OCI-LY1 (cell line): ENCODE data around the gene MRI1.

Experiments used
- H2AFZ ChIP-seq: fragments of 200-600 bp; sonication (generic), shearing (Covaris generic); 2 replicates; pipeline ENCODE4 v1.6.0; 2014; ENCODE audit warnings: antibody characterized with exemption, mild to moderate bottlenecking, low read length
- H3F3A ChIP-seq: fragments of 200-600 bp; sonication (generic), shearing (Covaris generic); 2 replicates; pipeline ENCODE4 v1.6.0; 2014; ENCODE audit warnings: mild to moderate bottlenecking, antibody characterized with exemption, low read length, moderate library complexity; ENCODE audit not compliant: insufficient read depth
- H3K27ac ChIP-seq: fragments of 200-600 bp; sonication (generic); 2 replicates; pipeline ENCODE4 v1.5.1; 2014; ENCODE audit warnings: low read length, mixed run types, mild to moderate bottlenecking, low read depth; ENCODE audit not compliant: poor library complexity, severe bottlenecking
- H3K27me3 ChIP-seq: fragments of 200-600 bp; sonication (generic); 2 replicates; pipeline ENCODE4 v1.6.0; 2014; ENCODE audit warnings: antibody characterized with exemption, mild to moderate bottlenecking, low read length, moderate library complexity; ENCODE audit not compliant: insufficient read depth
- H3K36me3 ChIP-seq: fragments of 200-600 bp; sonication (generic); 2 replicates; pipeline ENCODE4 v1.6.1; 2014; ENCODE audit warnings: mild to moderate bottlenecking, antibody characterized with exemption, low read length, moderate library complexity, mixed read lengths; ENCODE audit not compliant: insufficient read depth
- H3K4me1 ChIP-seq: fragments of 200-600 bp; sonication (generic); 2 replicates; pipeline ENCODE4 v1.5.1; 2014; ENCODE audit warnings: mild to moderate bottlenecking, low read length, moderate library complexity; ENCODE audit not compliant: insufficient read depth, severe bottlenecking
- H3K4me2 ChIP-seq: fragments of 200-600 bp; sonication (generic), shearing (Covaris generic); 2 replicates; pipeline ENCODE4 v1.6.1; 2014; ENCODE audit warnings: low read length
- H3K4me3 ChIP-seq: fragments of 200-600 bp; sonication (generic); 2 replicates; pipeline ENCODE4 v1.5.1; 2014; ENCODE audit warnings: low read length, low read depth, mild to moderate bottlenecking, mixed read lengths; ENCODE audit not compliant: poor library complexity, severe bottlenecking
- H3K79me2 ChIP-seq: fragments of 200-600 bp; shearing (Covaris generic); 2 replicates; pipeline ENCODE4 v1.6.1; 2016; ENCODE audit warnings: mixed run types, low read length, mixed read lengths; ENCODE audit not compliant: insufficient read depth
- H3K9ac ChIP-seq: fragments of 200-600 bp; sonication (generic), shearing (Covaris generic); 2 replicates; pipeline ENCODE4 v1.6.1; 2014; ENCODE audit warnings: mild to moderate bottlenecking, low read length, mixed read lengths
- H3K9me2 ChIP-seq: fragments of 200-600 bp; sonication (generic), shearing (Covaris generic); 2 replicates; pipeline ENCODE4 v1.6.1; 2014; ENCODE audit warnings: low read depth, mild to moderate bottlenecking, low read length, mixed read lengths
- H3K9me3 ChIP-seq: fragments of 200-600 bp; shearing (Covaris generic); 2 replicates; pipeline ENCODE4 v1.6.1; 2014; ENCODE audit warnings: low read length, mixed read lengths
- H4K20me1 ChIP-seq: fragments of 200-600 bp; sonication (generic), shearing (Covaris generic); 2 replicates; pipeline ENCODE4 v1.6.0; 2016; ENCODE audit warnings: mild to moderate bottlenecking, low read length; ENCODE audit not compliant: insufficient read depth
- EZH2 ChIP-seq: fragments of 200-600 bp; sonication (generic), shearing (Covaris generic); IDR thresholded peaks from 2 replicates; pipeline ENCODE4 v1.8.0; 2017; ENCODE audit warnings: borderline replicate concordance, mixed run types, mild to moderate bottlenecking, antibody characterized with exemption, low read length, moderate library complexity, mixed read lengths
- TF ChIP-seq, protein P1 (sequence below): fragments of 200-600 bp; sonication (generic), shearing (Covaris generic); IDR thresholded peaks from 2 replicates; pipeline ENCODE4 v1.5.1; 2017; ENCODE audit warnings: mild to moderate bottlenecking, antibody characterized with exemption, low read length, moderate library complexity, mixed read lengths

The MRI1 gene

GRCh38 chr19:13722146-13722545 lies 42.2 kb upstream of the MRI1 start:
- no peak overlapping the region for H3K4me2 ChIP-seq
- no peaks in the 10 kb centered on the region for H3K36me3 ChIP-seq
- no peaks in the 10 kb centered on the region for H3K27me3 ChIP-seq
- no peaks in the 10 kb centered on the region for H3K9me3 ChIP-seq
- H3K9ac ChIP-seq: no peak overlapping the region
- no peak overlapping the region for H3K4me3 ChIP-seq
- no peaks in the 10 kb centered on the region for H3K9me2 ChIP-seq
- H3K4me1 ChIP-seq: no peaks in the 10 kb centered on the region
- no peak overlapping the region for H3K27ac ChIP-seq
- H3F3A ChIP-seq: no peaks in the 10 kb centered on the region
- no peaks in the 10 kb centered on the region for H3K79me2 ChIP-seq
- no peak overlapping the region for H2AFZ ChIP-seq
- TF ChIP-seq, protein P1, sequence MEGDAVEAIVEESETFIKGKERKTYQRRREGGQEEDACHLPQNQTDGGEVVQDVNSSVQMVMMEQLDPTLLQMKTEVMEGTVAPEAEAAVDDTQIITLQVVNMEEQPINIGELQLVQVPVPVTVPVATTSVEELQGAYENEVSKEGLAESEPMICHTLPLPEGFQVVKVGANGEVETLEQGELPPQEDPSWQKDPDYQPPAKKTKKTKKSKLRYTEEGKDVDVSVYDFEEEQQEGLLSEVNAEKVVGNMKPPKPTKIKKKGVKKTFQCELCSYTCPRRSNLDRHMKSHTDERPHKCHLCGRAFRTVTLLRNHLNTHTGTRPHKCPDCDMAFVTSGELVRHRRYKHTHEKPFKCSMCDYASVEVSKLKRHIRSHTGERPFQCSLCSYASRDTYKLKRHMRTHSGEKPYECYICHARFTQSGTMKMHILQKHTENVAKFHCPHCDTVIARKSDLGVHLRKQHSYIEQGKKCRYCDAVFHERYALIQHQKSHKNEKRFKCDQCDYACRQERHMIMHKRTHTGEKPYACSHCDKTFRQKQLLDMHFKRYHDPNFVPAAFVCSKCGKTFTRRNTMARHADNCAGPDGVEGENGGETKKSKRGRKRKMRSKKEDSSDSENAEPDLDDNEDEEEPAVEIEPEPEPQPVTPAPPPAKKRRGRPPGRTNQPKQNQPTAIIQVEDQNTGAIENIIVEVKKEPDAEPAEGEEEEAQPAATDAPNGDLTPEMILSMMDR: no peak
- no peak for TF ChIP-seq EZH2
- H4K20me1 ChIP-seq: no peaks in the 10 kb centered on the region

DNA sequence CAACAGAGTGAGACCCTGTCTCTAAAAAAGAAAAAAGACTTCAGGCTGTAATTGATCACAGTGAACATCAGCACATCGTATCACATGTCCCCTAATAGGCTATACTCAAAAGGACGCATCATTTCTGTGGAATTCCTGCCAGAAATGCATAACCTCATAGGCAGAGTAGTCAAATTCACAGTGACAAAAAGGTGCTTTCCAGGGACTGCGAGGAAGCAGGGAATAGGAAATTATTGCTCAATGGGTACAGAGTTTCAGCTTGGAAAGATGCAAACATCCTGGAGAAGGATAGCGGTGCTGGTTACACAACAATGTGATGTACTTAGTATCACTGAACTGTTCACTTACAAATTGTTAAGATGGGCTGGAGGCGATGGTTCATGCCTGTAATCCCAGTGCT lies 41.1 kb upstream of the MRI1 start:
- H3K4me3 ChIP-seq: no peak overlapping the region
- no peaks in the 10 kb centered on the region for H3K79me2 ChIP-seq
- H3K9ac ChIP-seq: no peak overlapping the region
- H3K9me3 ChIP-seq: no peaks in the 10 kb centered on the region
- no peaks in the 10 kb centered on the region for H3F3A ChIP-seq
- no peaks in the 10 kb centered on the region for H4K20me1 ChIP-seq
- H3K36me3 ChIP-seq: no peaks in the 10 kb centered on the region
- no peaks in the 10 kb centered on the region for H3K4me1 ChIP-seq
- H2AFZ ChIP-seq: no peak overlapping the region
- no peak overlapping the region for H3K4me2 ChIP-seq
- TF ChIP-seq EZH2: no peak
- TF ChIP-seq, protein P1: no peak
- no peaks in the 10 kb centered on the region for H3K9me2 ChIP-seq
- H3K27ac ChIP-seq: no peak overlapping the region
- no peaks in the 10 kb centered on the region for H3K27me3 ChIP-seq

GRCh38 chr19:13726323-13726722 lies 38.0 kb upstream of the MRI1 start:
- Histone ChIP-seq H3K9me2 (no peaks in the 10 kb centered on the region), H3K9me3 (no peaks in the 10 kb centered on the region), H3K36me3 (no peaks in the 10 kb centered on the region), H3F3A (no peaks in the 10 kb centered on the region), H2AFZ (no peak overlapping the region), H3K27ac (no peak overlapping the region), H3K79me2 (no peaks in the 10 kb centered on the region), H4K20me1 (no peaks in the 10 kb centered on the region), H3K4me2 (no peak overlapping the region), H3K9ac (no peak overlapping the region), H3K27me3 (no peaks in the 10 kb centered on the region), H3K4me1 (peaks cover 17% of the 10 kb centered on the region), H3K4me3 (no peak overlapping the region)
- TF ChIP-seq, protein P1: no peak
- TF ChIP-seq EZH2: no peak
